HUES48 (cell line): ENCODE data around the gene ANO10.

Experiments used
- H3K27ac ChIP-seq: one replicate; pipeline ENCODE4 v1.7.0; 2013; ENCODE audit warnings: low read depth, low read length, inconsistent platforms
- H3K27me3 ChIP-seq: 2 replicates; pipeline ENCODE4 v1.6.1; 2013; ENCODE audit warnings: mild to moderate bottlenecking, low read length; ENCODE audit not compliant: control insufficient read depth, insufficient read depth
- H3K36me3 ChIP-seq: 2 replicates; pipeline ENCODE4 v1.6.1; 2013; ENCODE audit warnings: low read length; ENCODE audit not compliant: control insufficient read depth, insufficient read depth
- H3K4me1 ChIP-seq: 2 replicates; pipeline ENCODE4 v1.6.1; 2013; ENCODE audit warnings: mild to moderate bottlenecking, low read length; ENCODE audit not compliant: control insufficient read depth, insufficient read depth
- H3K4me3 ChIP-seq: 2 replicates; pipeline ENCODE4 v1.5.1; 2013; ENCODE audit warnings: mild to moderate bottlenecking, low read depth, low read length
- H3K9ac ChIP-seq: 2 replicates; pipeline ENCODE4 v1.6.1; 2013; ENCODE audit warnings: mild to moderate bottlenecking, low read depth, low read length, moderate library complexity
- H3K9me3 ChIP-seq: 2 replicates; pipeline ENCODE4 v1.6.1; 2013; ENCODE audit warnings: low read length; ENCODE audit not compliant: control insufficient read depth, insufficient read depth

Gene ANO10

GRCh38 chr3:43515970-43516635 is 105.7 kb downstream of the ANO10 start:
- peaks cover 8% of the 10 kb centered on the region; the same call in 1 of the 2 replicates for H3K9me3 ChIP-seq
- no peaks in the 10 kb centered on the region for H3K36me3 ChIP-seq
- H3K27me3 ChIP-seq = no peaks in the 10 kb centered on the region
- no peak overlapping the region for H3K27ac ChIP-seq
- no peak overlapping the region for H3K9ac ChIP-seq
- H3K4me3 ChIP-seq = no peak overlapping the region
- H3K4me1 ChIP-seq = no peaks in the 10 kb centered on the region

GRCh38 chr3:43515208-43515917 is 106.4 kb downstream of the ANO10 start:
- Histone ChIP-seq H3K27ac (no peak overlapping the region), H3K36me3 (no peaks in the 10 kb centered on the region), H3K9ac (no peak overlapping the region)

DNA sequence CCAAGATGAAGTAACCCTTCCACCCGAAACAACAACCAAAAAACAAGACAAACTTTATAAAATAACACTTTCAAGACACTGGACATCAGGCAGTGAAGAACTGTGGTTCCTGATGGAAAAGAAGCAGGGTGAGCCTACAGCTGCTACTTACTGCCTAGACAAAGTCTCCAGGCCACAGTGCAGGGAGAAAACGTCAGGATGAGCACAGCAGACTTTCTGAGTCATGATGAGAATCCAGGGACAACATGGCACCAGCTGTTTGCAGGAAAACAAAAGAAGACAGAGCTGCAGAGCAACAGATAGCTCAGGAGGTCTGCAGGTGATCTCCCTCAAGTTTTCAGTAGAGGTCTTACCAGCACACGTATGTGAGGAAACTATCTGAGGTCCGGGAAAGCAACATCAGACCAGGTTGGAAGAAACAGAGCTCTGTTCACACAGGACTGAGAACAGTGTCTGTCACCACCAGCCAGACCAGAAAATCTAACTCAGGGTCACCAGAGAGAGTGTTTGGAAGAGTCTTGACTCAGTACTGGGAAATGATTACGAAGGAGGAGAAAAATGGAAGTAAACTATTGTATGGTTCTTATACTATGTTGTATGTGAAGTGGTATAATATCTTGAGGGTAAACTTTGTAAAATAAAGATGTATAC is 108.9 kb downstream of the ANO10 start:
- H3K27ac ChIP-seq = no peak overlapping the region
- H3K36me3 ChIP-seq = no peaks in the 10 kb centered on the region
- H3K9ac ChIP-seq = no peak overlapping the region

More at GRCh38 chr3:43515208-43515917, 106.4 kb downstream of the ANO10 start:
- H3K4me1 ChIP-seq = no peaks in the 10 kb centered on the region
- peaks cover 8% of the 10 kb centered on the region; the same call in 1 of the 2 replicates for H3K9me3 ChIP-seq
- no peaks in the 10 kb centered on the region for H3K27me3 ChIP-seq
- no peak overlapping the region for H3K4me3 ChIP-seq

GRCh38 chr3:43506644-43507043 is 115.2 kb downstream of the ANO10 start:
- no peak overlapping the region for H3K9ac ChIP-seq
- no peaks in the 10 kb centered on the region for H3K27me3 ChIP-seq
- H3K4me1 ChIP-seq = no peaks in the 10 kb centered on the region
- H3K36me3 ChIP-seq = no peaks in the 10 kb centered on the region
- H3K4me3 ChIP-seq = no peak overlapping the region
- H3K27ac ChIP-seq = no peak overlapping the region
- H3K9me3 ChIP-seq = no peaks in the 10 kb centered on the region

More for the DNA sequence above, 108.9 kb downstream of the ANO10 start:
- no peak overlapping the region for H3K4me3 ChIP-seq
- no peaks in the 10 kb centered on the region for H3K4me1 ChIP-seq
- H3K27me3 ChIP-seq = no peaks in the 10 kb centered on the region
- no peaks in the 10 kb centered on the region for H3K9me3 ChIP-seq

DNA sequence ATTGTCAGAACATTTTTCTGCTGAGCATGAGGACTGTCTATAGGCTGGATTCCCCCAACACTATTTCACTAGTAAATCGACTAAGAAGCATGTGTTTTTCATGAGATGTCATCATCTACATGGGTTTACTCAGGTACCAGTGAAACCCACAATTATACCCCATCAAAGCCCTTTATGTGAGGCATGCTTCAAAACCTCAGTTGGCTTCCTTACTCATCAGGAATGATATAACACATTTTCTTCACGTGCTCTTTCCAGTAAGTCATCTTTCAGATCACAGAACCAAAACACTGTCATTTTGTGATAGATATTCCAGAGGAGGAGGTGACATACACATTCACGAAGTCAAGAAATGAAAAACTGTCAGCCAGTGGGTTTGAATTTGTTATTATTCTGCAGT is 116.5 kb downstream of the ANO10 start:
- Histone ChIP-seq H3K36me3 (no peaks in the 10 kb centered on the region), H3K4me1 (no peaks in the 10 kb centered on the region), H3K27me3 (no peaks in the 10 kb centered on the region), H3K27ac (no peak overlapping the region), H3K9ac (no peak overlapping the region), H3K4me3 (no peak overlapping the region), H3K9me3 (no peaks in the 10 kb centered on the region)

DNA sequence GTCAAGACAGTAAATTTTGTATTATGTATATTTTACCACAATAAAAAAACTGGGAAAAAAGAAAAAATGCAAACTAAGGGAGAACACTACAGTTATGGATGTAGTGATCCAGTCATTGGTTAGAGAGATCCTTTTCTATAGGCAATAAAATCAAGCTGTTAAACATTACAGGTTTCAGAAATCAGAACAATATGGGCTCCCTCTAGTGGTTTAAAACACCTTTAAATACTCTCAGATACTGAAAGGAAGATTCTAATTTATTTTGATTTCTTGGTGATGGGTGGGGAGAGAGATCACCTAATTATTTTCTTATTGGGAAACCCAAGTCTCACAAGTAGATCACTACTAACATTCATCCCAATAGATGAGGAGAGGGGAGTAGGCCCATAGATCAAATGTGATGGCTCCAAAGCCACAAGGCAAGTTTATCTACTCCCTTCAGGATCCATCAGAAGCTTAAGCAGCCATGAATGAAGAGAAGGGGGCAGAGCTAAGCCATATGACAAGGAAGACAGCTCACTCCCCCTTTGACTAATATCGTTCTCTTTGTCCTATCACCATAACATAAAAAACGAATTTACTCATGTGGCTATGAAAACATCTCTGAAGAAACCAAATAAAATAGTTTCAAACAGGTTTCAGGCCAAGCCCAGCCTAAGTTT is 118.6 kb downstream of the ANO10 start:
- Histone ChIP-seq H3K27me3 (no peaks in the 10 kb centered on the region), H3K9me3 (no peaks in the 10 kb centered on the region), H3K4me3 (no peak overlapping the region), H3K36me3 (no peaks in the 10 kb centered on the region), H3K4me1 (peaks cover 3% of the 10 kb centered on the region; the same call in 1 of the 2 replicates), H3K27ac (no peak overlapping the region), H3K9ac (no peak overlapping the region)

GRCh38 chr3:43499256-43499655 is 122.6 kb downstream of the ANO10 start:
- no peaks in the 10 kb centered on the region for H3K27me3 ChIP-seq
- H3K9me3 ChIP-seq = no peaks in the 10 kb centered on the region
- H3K36me3 ChIP-seq = no peaks in the 10 kb centered on the region
- no peak overlapping the region for H3K4me3 ChIP-seq
- H3K9ac ChIP-seq = no peak overlapping the region
- H3K4me1 ChIP-seq = peaks cover 20% of the 10 kb centered on the region
- H3K27ac ChIP-seq = no peak overlapping the region

DNA sequence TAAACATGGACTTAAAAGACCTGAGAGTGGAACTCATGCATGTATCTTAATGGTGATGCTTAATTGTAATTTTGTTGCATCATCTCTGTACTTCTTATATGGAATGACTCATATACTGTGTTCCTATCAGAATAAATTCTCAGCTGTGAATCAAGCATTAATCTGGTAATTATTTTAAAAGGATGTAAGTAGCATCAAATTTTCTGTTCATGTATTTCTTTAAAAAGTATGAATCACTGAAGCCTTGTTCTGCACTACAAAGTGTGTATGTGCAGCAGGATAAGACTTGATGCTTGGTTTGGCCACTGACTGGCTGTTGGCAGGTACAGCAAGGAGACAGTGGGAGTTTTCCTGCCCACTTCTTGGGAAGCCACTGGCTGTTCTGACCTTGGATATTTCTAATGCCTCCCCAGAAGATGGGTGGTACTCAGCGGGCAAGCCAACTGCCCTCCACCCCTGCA is 123.9 kb downstream of the ANO10 start:
- H3K36me3 ChIP-seq = no peaks in the 10 kb centered on the region
- no peak overlapping the region for H3K27ac ChIP-seq
- no peaks in the 10 kb centered on the region for H3K27me3 ChIP-seq
- H3K9me3 ChIP-seq = no peaks in the 10 kb centered on the region
- H3K9ac ChIP-seq = no peak overlapping the region
- H3K4me1 ChIP-seq = peaks cover 20% of the 10 kb centered on the region
- no peak overlapping the region for H3K4me3 ChIP-seq

DNA sequence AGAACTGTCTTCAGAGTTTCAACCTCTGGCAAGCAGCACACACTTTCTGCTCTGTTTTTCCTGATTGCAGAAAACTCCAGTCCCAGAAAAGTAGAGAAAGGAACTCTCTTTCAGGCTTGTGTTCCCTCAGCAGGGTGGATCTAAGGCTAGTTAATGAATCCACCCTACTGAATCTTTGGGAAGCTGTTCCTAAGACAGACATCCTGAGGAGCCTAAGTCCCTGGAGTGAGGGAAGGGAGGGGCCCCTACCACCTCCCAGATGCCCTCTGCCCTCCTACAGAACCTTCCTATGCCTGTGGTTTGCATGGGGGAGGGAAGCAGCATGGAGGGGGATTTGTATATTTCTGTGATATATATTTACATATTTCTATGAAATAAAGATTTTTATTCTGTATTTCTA is 124.4 kb downstream of the ANO10 start:
- no peaks in the 10 kb centered on the region for H3K9me3 ChIP-seq
- H3K36me3 ChIP-seq = no peaks in the 10 kb centered on the region
- no peak overlapping the region for H3K4me3 ChIP-seq
- H3K27ac ChIP-seq = peak overlapping the region; percentile 82
- H3K9ac ChIP-seq = no peak overlapping the region
- H3K27me3 ChIP-seq = no peaks in the 10 kb centered on the region
- peaks cover 20% of the 10 kb centered on the region for H3K4me1 ChIP-seq

DNA sequence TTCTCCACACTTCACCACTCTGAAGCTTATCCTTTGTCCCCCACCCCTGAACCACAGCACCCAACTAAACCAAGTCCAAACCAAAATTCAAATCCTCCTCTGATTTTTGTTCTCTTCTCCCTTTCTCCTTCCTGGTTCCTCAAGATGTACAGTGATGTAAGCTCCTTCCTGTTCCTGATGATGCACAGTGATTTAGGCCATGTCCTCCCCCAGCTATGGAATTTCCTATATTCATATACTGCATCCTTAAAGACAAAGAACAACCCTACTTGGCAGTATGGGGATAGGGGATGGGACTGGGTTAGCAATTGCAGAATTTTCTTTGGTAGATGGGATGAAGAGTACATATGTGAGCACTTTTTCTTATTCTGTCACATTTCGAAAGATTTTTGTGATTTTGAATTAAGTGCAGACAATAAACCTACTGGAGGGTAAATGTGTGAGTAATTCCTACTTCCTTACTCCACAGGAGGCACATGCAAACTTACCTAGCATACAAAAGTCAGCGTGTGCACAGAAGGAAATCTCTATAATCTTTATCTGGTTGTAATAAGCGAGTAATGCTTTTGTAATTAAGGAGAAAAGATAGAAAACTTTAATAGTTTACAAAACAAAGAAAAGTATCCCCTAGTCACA is 125.0 kb downstream of the ANO10 start:
- no peaks in the 10 kb centered on the region for H3K27me3 ChIP-seq
- no peaks in the 10 kb centered on the region for H3K9me3 ChIP-seq
- H3K36me3 ChIP-seq = no peaks in the 10 kb centered on the region
- H3K27ac ChIP-seq = peak overlapping the region; percentile 82
- no peak overlapping the region for H3K4me3 ChIP-seq
- H3K4me1 ChIP-seq = peaks cover 20% of the 10 kb centered on the region
- no peak overlapping the region for H3K9ac ChIP-seq
